Natural killer cell (primary cell): Measurements from ENCODE around the gene RMI2. TPM values are rescaled to one million over a fixed set of nuclear protein-coding genes. Genes with fewer than 3 reads are reported as not detected.

Experiments
- ATAC-seq, 3 donors: fragments of 150-1000 bp in 2 of 3; fragments of 200-7000 bp in 1 of 3; cut with Tn5 transposase; 1 replicate in 1 of 3; 2 replicates in 2 of 3; pipeline ENCODE4 v1.10.0; 2021; ENCODE audit warnings: mild to moderate bottlenecking in 2 of 3, moderate library complexity in 2 of 3
- DNase-seq, 2 donors: peaks; one replicate each; pipeline versions ENCODE4 v3.0.0 to v3.0.0-alpha.2; 2013 to 2021; ENCODE audit warnings: mixed read lengths in 1 of 2
- H3K27ac ChIP-seq: one replicate; pipeline ENCODE4 v1.5.1; 2013; ENCODE audit warnings: mild to moderate bottlenecking, low read length
- H3K27me3 ChIP-seq: one replicate; pipeline ENCODE4 v1.6.1; 2013; ENCODE audit warnings: low read length; ENCODE audit not compliant: control insufficient read depth, insufficient read depth
- H3K36me3 ChIP-seq: one replicate; pipeline ENCODE4 v1.6.1; 2013; ENCODE audit warnings: low read length; ENCODE audit not compliant: control insufficient read depth, insufficient read depth
- H3K4me1 ChIP-seq: one replicate; pipeline ENCODE4 v1.6.1; 2013; ENCODE audit warnings: low read length; ENCODE audit not compliant: control insufficient read depth, insufficient read depth
- H3K4me3 ChIP-seq: one replicate; pipeline ENCODE4 v1.5.1; 2013; ENCODE audit warnings: low read length
- H3K9me3 ChIP-seq: one replicate; pipeline ENCODE4 v1.6.1; 2013; ENCODE audit warnings: low read length; ENCODE audit not compliant: control insufficient read depth, insufficient read depth
- H3K27ac Mint-ChIP-seq, 2 donors: one replicate each; pipeline ENCODE4 v1.8.0; 2022; ENCODE audit warnings: mild to moderate bottlenecking in 2 of 2, mixed read lengths in 2 of 2, moderate library complexity in 1 of 2
- H3K27me3 Mint-ChIP-seq, 2 donors: one replicate each; pipeline ENCODE4 v1.8.0; 2022; ENCODE audit warnings: low read depth in 2 of 2, mixed read lengths in 2 of 2
- H3K36me3 Mint-ChIP-seq: one replicate; pipeline ENCODE4 v1.8.0; 2022; ENCODE audit warnings: mixed read lengths
- H3K4me1 Mint-ChIP-seq, 2 donors: one replicate each; pipeline ENCODE4 v1.8.0; 2022; ENCODE audit warnings: mixed read lengths in 2 of 2
- H3K4me3 Mint-ChIP-seq: one replicate; pipeline ENCODE4 v1.8.0; 2022; ENCODE audit warnings: mild to moderate bottlenecking, moderate library complexity, mixed read lengths
- H3K9me3 Mint-ChIP-seq, 2 donors: one replicate each; pipeline ENCODE4 v1.8.0; 2022; ENCODE audit warnings: mixed read lengths in 2 of 2
- CTCF ChIP-seq: fragments of 200-600 bp; IDR thresholded peaks from one replicate; pipeline ENCODE4 v1.8.0; 2022; ENCODE audit warnings: antibody characterized with exemption
- WGBS: methylation state at CpG from one replicate; pipeline ENCODE4 v1.1.7; 2013; ENCODE audit warnings: missing lambda C conversion rate; ENCODE audit not compliant: insufficient coverage; 5-methylcytosine and 5-hydroxymethylcytosine counted together
- intact Hi-C: fragments of 100-400 bp; cut with micrococcal nuclease; formaldehyde crosslinking; loops from one replicate; pipeline ENCODE4 v1.14.2; 2022
- total RNA-seq, 4 donors: library from RNA; stranded (reverse); fragments of 120-200 nt in 1 of 4; gene quantifications; one replicate each; pipeline versions ENCODE4 v1.2.3 to v1.2.4, GENCODE V29; 2013 to 2022

The RMI2 gene
- total RNA-seq, 3 donors from 2014 or later (not counting 1 experiment from before 2014, with no cell fraction given): 0.83 to 1.1 (median 0.93) TPM

DNA sequence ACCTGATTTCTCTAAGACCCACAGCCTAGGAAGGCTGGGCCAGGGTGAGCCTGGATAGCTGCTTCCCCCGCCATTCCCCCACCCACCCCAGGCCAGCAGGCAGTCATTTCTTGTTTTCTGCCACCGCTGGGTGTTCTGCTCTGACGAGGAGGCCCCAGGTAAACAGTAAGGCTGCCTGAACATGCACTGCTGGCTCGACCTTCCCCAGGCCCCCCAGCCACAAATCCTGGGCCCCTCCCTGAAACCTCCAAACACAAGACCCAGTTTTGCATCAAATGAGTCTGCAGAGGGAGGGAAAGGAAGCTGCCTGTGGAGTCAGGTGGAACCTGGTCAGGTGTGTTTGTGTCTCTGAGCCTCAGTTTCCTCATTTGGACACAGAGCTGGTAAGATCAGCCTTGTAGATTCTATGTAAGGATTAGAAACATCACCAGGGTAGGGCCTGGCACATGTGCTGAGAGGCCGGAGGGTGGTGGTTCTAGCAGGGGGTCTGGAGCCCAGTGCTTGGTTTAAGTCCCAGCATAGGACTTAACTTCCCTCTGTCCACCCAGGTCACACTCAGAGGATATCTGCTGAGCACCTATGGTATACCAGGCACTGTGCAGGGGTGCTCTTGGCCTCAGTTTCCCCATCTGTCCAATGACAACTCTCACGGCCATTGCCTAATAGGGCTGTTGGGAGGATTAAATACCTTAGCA lies 45.2 kb upstream of the RMI2 start:
- Mint-ChIP-seq H3K27me3 (peaks cover 35 to 41% of the 10 kb centered on the region in 2 donors), H3K27ac (no peak overlapping the region), H3K4me3 (no peak overlapping the region), H3K4me1 (peaks cover 12 to 13% of the 10 kb centered on the region in 2 donors), H3K36me3 (no peaks in the 10 kb centered on the region), H3K9me3 (no peaks in the 10 kb centered on the region)
- Histone ChIP-seq H3K27ac (no peak overlapping the region), H3K4me3 (no peak overlapping the region), H3K36me3 (no peaks in the 10 kb centered on the region), H3K27me3 (peaks cover 13% of the 10 kb centered on the region), H3K4me1 (peaks cover 28% of the 10 kb centered on the region), H3K9me3 (no peaks in the 10 kb centered on the region)
- 71% methylated on average over 6 of the region's 6 CpGs for WGBS
- ATAC-seq (no peak), DNase-seq (no peak)
- intact Hi-C loops: loop anchor here (5.0 kb wide), 1 partner anchor 52 kb away; no protein-coding TSS in a partner anchor
- no peak for TF ChIP-seq CTCF

DNA sequence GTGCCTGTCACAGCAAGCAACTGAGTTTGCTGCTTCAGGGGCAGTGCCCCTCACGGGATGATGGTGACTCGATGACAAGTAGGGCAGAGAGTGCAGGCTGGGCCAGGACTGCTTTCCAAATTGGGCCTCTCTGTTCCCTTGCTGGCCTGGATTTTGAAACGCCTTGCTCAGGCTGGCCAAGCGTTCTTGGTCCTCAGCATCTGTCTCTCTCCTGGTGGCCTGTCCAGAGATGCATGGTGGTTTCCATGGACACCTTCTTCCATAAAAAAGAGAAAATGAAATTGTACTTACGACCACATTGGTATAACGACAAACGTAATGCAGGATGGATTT lies 44.7 kb upstream of the RMI2 start:
- 93% methylated on average over 7 of the region's 7 CpGs for WGBS
- no peak for DNase-seq
- Histone ChIP-seq H3K36me3 (no peaks in the 10 kb centered on the region), H3K27ac (no peak overlapping the region), H3K4me1 (peaks cover 28% of the 10 kb centered on the region), H3K27me3 (peaks cover 12% of the 10 kb centered on the region), H3K4me3 (no peak overlapping the region), H3K9me3 (no peaks in the 10 kb centered on the region)
- Mint-ChIP-seq H3K27me3 (peaks cover 35 to 37% of the 10 kb centered on the region in 2 donors), H3K4me3 (no peak overlapping the region), H3K9me3 (no peaks in the 10 kb centered on the region), H3K4me1 (peaks cover 12 to 13% of the 10 kb centered on the region in 2 donors), H3K27ac (no peak overlapping the region), H3K36me3 (no peaks in the 10 kb centered on the region)
- intact Hi-C loops: no loop called here
- no peak for TF ChIP-seq CTCF
- no peak for ATAC-seq

GRCh38 chr16:11301645-11302501 lies 43.4 kb upstream of the RMI2 start:
- Mint-ChIP-seq H3K4me3 (no peak overlapping the region), H3K4me1 (peaks cover 9 to 12% of the 10 kb centered on the region in 2 donors), H3K27me3 (peaks cover 39 to 40% of the 10 kb centered on the region in 2 donors), H3K9me3 (no peaks in the 10 kb centered on the region), H3K27ac (no peak overlapping the region), H3K36me3 (no peaks in the 10 kb centered on the region)
- Histone ChIP-seq H3K4me3 (no peak overlapping the region), H3K4me1 (peaks cover 17% of the 10 kb centered on the region), H3K36me3 (no peaks in the 10 kb centered on the region), H3K27ac (no peak overlapping the region), H3K27me3 (peaks cover under 1% of the 10 kb centered on the region), H3K9me3 (no peaks in the 10 kb centered on the region)
- no peak for DNase-seq
- 86% methylated on average over 4 of the region's 4 CpGs for WGBS
- intact Hi-C loops: no loop called here
- no peak for ATAC-seq
- TF ChIP-seq CTCF: no peak
